ENCODE data around the gene TMA16.

- TF ChIP-seq CTCF (IDR thresholded peaks at IDR 0.05; ENCODE audit: extremely low read depth in 1 of 2, insufficient read depth in 1 of 2, low read depth in 1 of 2, low read length in 2 of 2) = no peak
- no peak for TF ChIP-seq POLR2A (IDR thresholded peaks at IDR 0.05; ENCODE audit: low read depth, low read length)
- TF ChIP-seq POLR2AphosphoS5 (IDR thresholded peaks at IDR 0.05; ENCODE audit: insufficient read depth, low read depth, low read length) = no peak
- TF ChIP-seq EZH2 (IDR thresholded peaks at IDR 0.05; ENCODE audit: borderline replicate concordance, low read depth, low read length, severe bottlenecking) = no peak
- TF ChIP-seq MAX (IDR thresholded peaks at IDR 0.05; ENCODE audit: insufficient read depth, insufficient read length) = no peak
- no peak for TF ChIP-seq FOS (IDR thresholded peaks at IDR 0.05; ENCODE audit: borderline replicate concordance, insufficient read depth, low read length)
- TF ChIP-seq JUN (IDR thresholded peaks at IDR 0.05; ENCODE audit: borderline replicate concordance, insufficient read depth, insufficient read length, low read depth) = no peak
- no peak for TF ChIP-seq MYC (IDR thresholded peaks at IDR 0.05; ENCODE audit: low read depth, low read length)
These were observed 41.6 kb downstream of the TMA16 start for GRCh38 chr4:163536091-163536490.

Measured in endothelial cell of umbilical vein (primary cell).